Spinal cord (tissue), 10 donors: ENCODE results near the gene HOXC9. TPM values are rescaled to one million over a fixed set of nuclear protein-coding genes. Genes with fewer than 3 reads are reported as not detected.

ENCODE experiments used
- DNase-seq, 6 donors: peaks; one replicate each; pipeline versions ENCODE4 v3.0.0 to v3.0.0-alpha.2; 2013 to 2015; ENCODE audit warnings: low spot score in 6 of 6, low read depth in 4 of 6
- H3K27ac ChIP-seq: one replicate; pipeline ENCODE4 v1.5.1; 2013; ENCODE audit warnings: low read depth, low read length, control low read depth
- H3K27me3 ChIP-seq: one replicate; pipeline ENCODE4 v1.6.1; 2013; ENCODE audit warnings: low read length; ENCODE audit not compliant: control insufficient read depth, insufficient read depth
- H3K36me3 ChIP-seq: one replicate; pipeline ENCODE4 v1.6.1; 2013; ENCODE audit warnings: low read length; ENCODE audit not compliant: control insufficient read depth, insufficient read depth
- H3K4me1 ChIP-seq: one replicate; pipeline ENCODE4 v1.6.1; 2013; ENCODE audit warnings: low read length; ENCODE audit not compliant: control insufficient read depth, insufficient read depth
- H3K4me3 ChIP-seq: one replicate; pipeline ENCODE4 v1.5.1; 2013; ENCODE audit warnings: low read depth, low read length, control low read depth
- H3K9me3 ChIP-seq: one replicate; pipeline ENCODE4 v1.6.1; 2013; ENCODE audit warnings: low read length; ENCODE audit not compliant: control insufficient read depth, insufficient read depth
- WGBS: methylation state at CpG from one replicate; pipeline ENCODE4 v1.1.5; 2013; ENCODE audit warnings: missing lambda C conversion rate; ENCODE audit not compliant: insufficient coverage; 5-methylcytosine and 5-hydroxymethylcytosine counted together
- polyA plus RNA-seq, 2 donors: library from polyadenylated mRNA; unstranded; fragments of 120-200 nt; gene quantifications; one replicate each; pipeline ENCODE4 v1.2.1, GENCODE V29; 2013; ENCODE audit not compliant: insufficient read length in 2 of 2
- total RNA-seq, 2 donors: library from RNA; depleted of rRNA in 1 of 2; stranded (reverse); fragments of 120-200 nt in 1 of 2; fragments of >200 nt in 1 of 2; gene quantifications; one replicate each; pipeline versions ENCODE4 v1.2.3 to v1.2.4, GENCODE V29; 2013 to 2014
- donor health status: healthy.

HOXC9 gene
- total and polyA plus RNA-seq, 4 donors = 1.6 to 17.9 (median 11.3) TPM

- peaks cover 30% of the 10 kb centered on the region for H3K4me1 ChIP-seq
- no peak overlapping the region for H3K27ac ChIP-seq
- WGBS = under 1% methylated on average over 75 of the region's 86 CpGs
- H3K27me3 ChIP-seq = peaks cover 99% of the 10 kb centered on the region
- no peak overlapping the region for H3K4me3 ChIP-seq
- no peak for DNase-seq
- no peaks in the 10 kb centered on the region for H3K36me3 ChIP-seq
- H3K9me3 ChIP-seq = no peaks in the 10 kb centered on the region
These were observed 44.8 kb upstream of the HOXC9 start for GRCh38 chr12:53955036-53955775.

- no peak for DNase-seq
- peaks cover 31% of the 10 kb centered on the region for H3K4me1 ChIP-seq
- H3K27ac ChIP-seq = no peak overlapping the region
- no peaks in the 10 kb centered on the region for H3K9me3 ChIP-seq
- H3K27me3 ChIP-seq = peaks cover 99% of the 10 kb centered on the region
- H3K36me3 ChIP-seq = no peaks in the 10 kb centered on the region
- WGBS = 4% methylated on average over 6 of the region's 10 CpGs
- no peak overlapping the region for H3K4me3 ChIP-seq
These were observed 44.1 kb upstream of the HOXC9 start for GRCh38 chr12:53955776-53956250.

- Histone ChIP-seq H3K4me1 (peaks cover 31% of the 10 kb centered on the region), H3K27me3 (peaks cover 99% of the 10 kb centered on the region), H3K36me3 (no peaks in the 10 kb centered on the region), H3K4me3 (no peak overlapping the region), H3K9me3 (no peaks in the 10 kb centered on the region), H3K27ac (no peak overlapping the region)
- DNase-seq = no peak
- 4% methylated on average over 24 of the region's 25 CpGs for WGBS
These were observed 43.6 kb upstream of the HOXC9 start for GRCh38 chr12:53956251-53956887.

GRCh38 chr12:53956914-53957536 lies 42.9 kb upstream of the HOXC9 start:
- Histone ChIP-seq H3K4me3 (no peak overlapping the region), H3K27me3 (peaks cover 99% of the 10 kb centered on the region), H3K9me3 (no peaks in the 10 kb centered on the region), H3K27ac (no peak overlapping the region), H3K36me3 (no peaks in the 10 kb centered on the region), H3K4me1 (peaks cover 29% of the 10 kb centered on the region)
- WGBS = 16% methylated on average over 10 of the region's 11 CpGs
- DNase-seq = no peak

GRCh38 chr12:53958128-53958527 lies 41.8 kb upstream of the HOXC9 start:
- H3K36me3 ChIP-seq = no peaks in the 10 kb centered on the region
- H3K27ac ChIP-seq = no peak overlapping the region
- H3K4me1 ChIP-seq = peaks cover 24% of the 10 kb centered on the region
- H3K9me3 ChIP-seq = no peaks in the 10 kb centered on the region
- peaks cover 99% of the 10 kb centered on the region for H3K27me3 ChIP-seq
- WGBS = 27% methylated on average over 3 of the region's 3 CpGs
- H3K4me3 ChIP-seq = no peak overlapping the region
- DNase-seq = no peak

- H3K4me3 ChIP-seq = no peak overlapping the region
- peaks cover 29% of the 10 kb centered on the region for H3K4me1 ChIP-seq
- WGBS = 6% methylated on average over 4 of the region's 4 CpGs
- DNase-seq = no peak
- peaks cover 99% of the 10 kb centered on the region for H3K27me3 ChIP-seq
- no peaks in the 10 kb centered on the region for H3K9me3 ChIP-seq
- no peaks in the 10 kb centered on the region for H3K36me3 ChIP-seq
- H3K27ac ChIP-seq = no peak overlapping the region
These were observed 40.6 kb upstream of the HOXC9 start for GRCh38 chr12:53959314-53959713.

- Histone ChIP-seq H3K27ac (no peak overlapping the region), H3K27me3 (peaks cover 100% of the 10 kb centered on the region), H3K4me1 (peaks cover 21% of the 10 kb centered on the region), H3K36me3 (no peaks in the 10 kb centered on the region), H3K9me3 (no peaks in the 10 kb centered on the region), H3K4me3 (no peak overlapping the region)
- 8% methylated on average over 35 of the region's 39 CpGs for WGBS
- no peak for DNase-seq
These were observed 39.6 kb upstream of the HOXC9 start for GRCh38 chr12:53960187-53961024.

GRCh38 chr12:53961025-53961761 lies 38.8 kb upstream of the HOXC9 start:
- H3K36me3 ChIP-seq = no peaks in the 10 kb centered on the region
- no peak for DNase-seq

GRCh38 chr12:53963005-53963404 lies 37.0 kb upstream of the HOXC9 start:
- no peak for DNase-seq
- Histone ChIP-seq H3K4me3 (peak overlapping the region; percentile 16), H3K27ac (no peak overlapping the region), H3K9me3 (no peaks in the 10 kb centered on the region), H3K36me3 (no peaks in the 10 kb centered on the region), H3K27me3 (peaks cover 100% of the 10 kb centered on the region), H3K4me1 (peaks cover 30% of the 10 kb centered on the region)
- 39% methylated on average over 7 of the region's 7 CpGs for WGBS

More at GRCh38 chr12:53961025-53961761, 38.8 kb upstream of the HOXC9 start:
- H3K4me1 ChIP-seq = peaks cover 23% of the 10 kb centered on the region
- H3K27me3 ChIP-seq = peaks cover 100% of the 10 kb centered on the region
- no peak overlapping the region for H3K27ac ChIP-seq
- no peak overlapping the region for H3K4me3 ChIP-seq
- WGBS = 1% methylated on average over 72 of the region's 72 CpGs
- H3K9me3 ChIP-seq = no peaks in the 10 kb centered on the region
